Memory B cell (primary cell): ENCODE results near the gene MAFB.

ENCODE experiments used
- ATAC-seq: fragments of 150-1000 bp; cut with Tn5 transposase; 2 replicates; pipeline ENCODE4 v1.10.0; 2021; ENCODE audit warnings: low read depth, mild to moderate bottlenecking, moderate library complexity
- DNase-seq, 2 donors: peaks; one replicate each; pipeline ENCODE4 v3.0.0; 2022; ENCODE audit warnings: low spot score in 2 of 2
- H3K27ac Mint-ChIP-seq: one replicate; pipeline ENCODE4 v1.8.0; 2022; ENCODE audit warnings: mild to moderate bottlenecking, moderate library complexity, mixed read lengths
- H3K27me3 Mint-ChIP-seq: one replicate; pipeline ENCODE4 v1.8.0; 2022; ENCODE audit warnings: mixed read lengths
- H3K36me3 Mint-ChIP-seq: one replicate; pipeline ENCODE4 v1.8.0; 2022; ENCODE audit warnings: mild to moderate bottlenecking, mixed read lengths
- H3K4me1 Mint-ChIP-seq: one replicate; pipeline ENCODE4 v1.8.0; 2022; ENCODE audit warnings: mixed read lengths
- H3K4me3 Mint-ChIP-seq: one replicate; pipeline ENCODE4 v1.8.0; 2022; ENCODE audit warnings: mild to moderate bottlenecking, moderate library complexity, mixed read lengths
- H3K9me3 Mint-ChIP-seq: one replicate; pipeline ENCODE4 v1.8.0; 2022; ENCODE audit warnings: mixed read lengths

The MAFB gene

GRCh38 chr20:40691566-40692239 is 2.7 kb upstream of the MAFB start:
- Mint-ChIP-seq H3K36me3 (no peaks in the 10 kb centered on the region), H3K4me1 (peaks cover 11% of the 10 kb centered on the region), H3K27me3 (peaks cover 25% of the 10 kb centered on the region), H3K27ac (no peak overlapping the region), H3K4me3 (peak overlapping the region; percentile 11), H3K9me3 (no peaks in the 10 kb centered on the region)
- ATAC-seq (no peak), DNase-seq (no peak)

- Mint-ChIP-seq H3K27me3 (peaks cover 23% of the 10 kb centered on the region), H3K9me3 (no peaks in the 10 kb centered on the region), H3K27ac (no peak overlapping the region), H3K4me3 (peak overlapping the region; percentile 39), H3K4me1 (peaks cover 11% of the 10 kb centered on the region), H3K36me3 (no peaks in the 10 kb centered on the region)
- ATAC-seq = no peak
- no peak for DNase-seq
These were observed 2.0 kb upstream of the MAFB start for GRCh38 chr20:40690836-40691565.

DNA sequence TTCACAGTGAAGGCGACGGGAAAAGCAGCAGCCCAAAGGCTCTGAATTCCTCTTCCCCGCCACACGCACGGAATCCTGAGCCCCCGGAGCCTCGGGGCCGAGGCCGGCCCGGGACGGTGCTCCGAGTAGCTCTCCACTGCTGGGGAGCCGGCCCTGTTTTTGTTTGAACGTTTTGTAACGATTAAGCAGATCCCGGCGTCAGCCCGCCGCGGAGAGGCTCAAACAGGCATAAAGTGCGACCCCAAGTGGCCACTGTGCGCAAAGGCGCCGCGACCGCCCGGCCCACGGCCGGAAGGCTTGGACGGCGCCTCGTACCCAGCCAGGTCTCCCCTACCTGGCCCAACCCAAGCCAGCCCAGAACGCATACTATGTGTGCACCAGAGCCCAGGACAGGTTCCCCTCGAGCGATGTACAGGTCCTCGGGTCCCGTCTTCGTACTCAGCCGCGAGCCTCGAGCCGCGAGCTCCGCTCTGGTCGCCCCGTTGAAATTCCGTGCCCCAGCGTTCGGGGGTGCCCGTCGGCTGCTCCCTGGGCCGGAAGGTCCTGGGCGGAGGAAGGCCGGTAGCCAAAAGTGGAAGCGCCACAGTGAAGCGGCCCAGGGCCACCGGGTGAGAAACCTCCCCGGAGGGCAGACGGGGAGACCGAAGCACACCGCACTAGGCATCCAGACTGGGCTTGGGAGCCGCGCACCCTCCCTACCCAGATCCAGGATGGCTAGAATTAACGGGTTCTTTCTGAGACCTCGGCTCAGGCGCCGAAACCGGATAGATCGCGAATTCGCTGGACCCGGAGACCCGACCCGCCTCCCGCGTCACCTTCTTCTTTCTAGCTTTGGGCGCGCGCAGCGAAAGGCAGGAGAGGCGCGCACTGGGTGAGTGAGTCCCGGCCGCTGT is 1.2 kb upstream of the MAFB start:
- H3K27me3 Mint-ChIP-seq = peaks cover 20% of the 10 kb centered on the region
- no peak overlapping the region for H3K27ac Mint-ChIP-seq
- no peaks in the 10 kb centered on the region for H3K9me3 Mint-ChIP-seq
- peaks cover 11% of the 10 kb centered on the region for H3K4me1 Mint-ChIP-seq
- peak; percentile 68 for ATAC-seq
- H3K4me3 Mint-ChIP-seq = peak overlapping the region; percentile 87
- peak; percentile 73 to 79 for DNase-seq
- no peaks in the 10 kb centered on the region for H3K36me3 Mint-ChIP-seq

DNA sequence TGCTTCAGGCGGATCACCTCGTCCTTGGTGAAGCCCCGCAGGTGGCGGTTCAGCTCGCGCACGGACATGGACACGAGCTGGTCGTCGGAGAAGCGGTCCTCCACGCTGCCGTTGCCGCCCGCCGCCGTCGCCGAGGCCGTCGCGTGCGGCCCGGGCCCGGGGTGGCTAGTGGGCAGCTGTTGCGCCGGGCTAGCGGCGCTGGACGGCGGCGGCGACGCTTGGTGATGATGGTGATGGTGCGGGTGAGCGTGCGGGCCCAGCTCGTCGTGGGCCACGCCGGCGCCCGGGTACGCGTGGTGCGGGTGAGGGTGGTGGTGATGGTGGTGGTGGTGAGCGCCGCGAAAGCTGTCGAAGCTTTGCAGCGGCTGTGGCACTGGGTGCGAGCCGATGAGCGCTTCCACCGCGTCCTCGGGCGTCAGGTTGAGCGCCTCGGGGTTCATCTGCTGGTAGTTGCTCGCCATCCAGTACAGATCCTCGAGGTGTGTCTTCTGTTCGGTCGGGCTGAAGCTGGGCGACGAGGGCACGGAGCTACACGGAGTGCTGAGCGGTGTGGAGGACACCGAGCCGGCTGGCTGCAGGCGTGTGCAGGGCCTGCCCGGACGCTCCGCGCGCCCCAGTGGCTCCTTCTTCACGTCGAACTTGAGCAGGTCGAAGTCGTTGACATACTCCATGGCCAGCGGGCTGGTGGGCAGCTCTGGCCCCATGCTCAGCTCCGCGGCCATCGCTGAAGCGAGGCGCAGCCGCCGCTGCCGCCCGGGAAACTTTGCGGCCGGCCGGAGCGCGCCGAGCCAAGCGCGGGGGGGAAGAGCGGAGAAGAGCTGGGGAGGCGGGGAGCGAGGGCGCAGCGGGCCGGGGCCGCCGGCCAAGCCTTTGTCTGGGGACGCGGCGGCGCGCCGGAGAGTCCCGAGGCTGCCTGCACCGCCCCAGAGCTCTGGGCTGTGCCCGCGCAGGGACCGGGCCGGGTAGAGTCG is 622 bp downstream of the MAFB start:
- no peak for ATAC-seq
- H3K27ac Mint-ChIP-seq = no peak overlapping the region
- H3K4me1 Mint-ChIP-seq = peaks cover 11% of the 10 kb centered on the region

DNA sequence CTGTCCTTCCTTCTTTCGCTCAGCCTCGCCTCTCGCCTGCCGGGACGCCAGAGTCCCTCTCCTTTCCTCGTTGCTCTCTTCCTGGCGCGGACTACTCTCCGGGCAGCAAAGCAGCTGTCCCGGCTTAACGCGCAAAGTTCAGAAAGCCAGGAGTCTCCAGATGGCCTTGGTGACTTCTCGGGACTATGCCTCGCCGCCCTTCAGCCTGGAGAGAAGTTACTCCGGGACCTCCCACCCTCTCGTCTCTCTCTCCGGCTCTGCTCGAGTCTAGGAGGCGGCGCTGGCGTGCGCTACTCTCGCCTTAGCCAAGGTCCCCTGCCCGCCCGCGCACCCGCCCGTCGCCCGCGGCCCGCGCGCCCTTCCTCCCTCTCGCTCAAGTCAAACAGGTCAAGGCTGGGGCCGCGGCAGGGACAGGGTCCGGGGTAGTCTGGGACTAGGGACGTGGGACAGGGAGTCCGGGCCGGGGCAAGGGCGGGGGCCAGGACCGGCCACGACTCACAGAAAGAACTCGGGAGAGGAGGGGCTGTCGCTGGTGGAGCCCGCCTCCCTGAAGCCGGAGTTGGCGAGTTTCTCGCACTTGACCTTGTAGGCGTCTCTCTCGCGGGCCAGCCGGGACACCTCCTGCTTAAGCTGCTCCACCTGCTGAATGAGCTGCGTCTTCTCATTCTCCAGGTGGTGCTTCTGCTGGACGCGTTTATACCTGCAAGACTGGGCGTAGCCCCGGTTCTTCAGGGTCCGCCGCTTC is 1.5 kb downstream of the MAFB start:
- Mint-ChIP-seq H3K27ac (no peak overlapping the region), H3K4me3 (peak overlapping the region; percentile 24), H3K4me1 (peaks cover 11% of the 10 kb centered on the region), H3K27me3 (peaks cover 23% of the 10 kb centered on the region), H3K36me3 (no peaks in the 10 kb centered on the region), H3K9me3 (no peaks in the 10 kb centered on the region)
- no peak for ATAC-seq
- no peak for DNase-seq

More for the DNA sequence above, 622 bp downstream of the MAFB start:
- no peaks in the 10 kb centered on the region for H3K36me3 Mint-ChIP-seq
- H3K9me3 Mint-ChIP-seq = no peaks in the 10 kb centered on the region
- H3K4me3 Mint-ChIP-seq = peak overlapping the region; percentile 73
- peaks cover 26% of the 10 kb centered on the region for H3K27me3 Mint-ChIP-seq
- DNase-seq = peak in 1 of 2 donors; percentile 19

- H3K27me3 Mint-ChIP-seq = peaks cover 21% of the 10 kb centered on the region
- DNase-seq (no peak), ATAC-seq (no peak)
- H3K27ac Mint-ChIP-seq = no peak overlapping the region
- no peaks in the 10 kb centered on the region for H3K36me3 Mint-ChIP-seq
- H3K4me1 Mint-ChIP-seq = peaks cover 11% of the 10 kb centered on the region
- no peaks in the 10 kb centered on the region for H3K9me3 Mint-ChIP-seq
- no peak overlapping the region for H3K4me3 Mint-ChIP-seq
These were observed 2.1 kb downstream of the MAFB start for GRCh38 chr20:40686893-40687292.

DNA sequence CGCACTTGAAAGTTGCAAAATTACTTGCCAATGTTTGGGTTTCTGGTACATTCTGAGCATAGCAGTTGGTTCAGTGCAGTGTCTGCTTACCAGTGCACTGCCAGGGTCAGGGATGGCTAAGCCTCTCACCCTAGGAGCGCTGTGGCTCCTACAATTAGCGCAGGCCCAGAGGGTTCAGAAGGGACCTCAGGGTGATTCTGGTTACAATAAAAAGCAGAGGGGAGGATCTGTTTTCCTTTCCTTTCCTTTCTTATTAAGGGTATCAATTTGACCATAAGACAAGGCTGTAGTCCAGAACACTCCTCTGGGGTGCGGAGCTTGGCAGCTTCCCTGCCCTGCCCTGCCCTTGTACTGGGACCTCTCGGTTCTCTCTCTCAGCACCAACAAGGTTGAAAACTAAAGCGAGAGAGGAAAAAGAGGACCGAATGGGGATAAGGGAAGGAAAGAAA is 2.6 kb downstream of the MAFB start:
- Mint-ChIP-seq H3K4me1 (peaks cover 11% of the 10 kb centered on the region), H3K27me3 (peaks cover 20% of the 10 kb centered on the region), H3K4me3 (no peak overlapping the region), H3K36me3 (no peaks in the 10 kb centered on the region), H3K9me3 (no peaks in the 10 kb centered on the region), H3K27ac (no peak overlapping the region)
- ATAC-seq = no peak
- no peak for DNase-seq

GRCh38 chr20:40685349-40685748 is 3.7 kb downstream of the MAFB start:
- Mint-ChIP-seq H3K27ac (no peak overlapping the region), H3K9me3 (no peaks in the 10 kb centered on the region), H3K4me3 (no peak overlapping the region), H3K4me1 (peaks cover 11% of the 10 kb centered on the region), H3K36me3 (no peaks in the 10 kb centered on the region), H3K27me3 (peaks cover 20% of the 10 kb centered on the region)
- ATAC-seq (no peak), DNase-seq (no peak)

- no peak for DNase-seq
- peaks cover 25% of the 10 kb centered on the region for H3K27me3 Mint-ChIP-seq
- no peaks in the 10 kb centered on the region for H3K9me3 Mint-ChIP-seq
- peaks cover 9% of the 10 kb centered on the region for H3K4me1 Mint-ChIP-seq
- no peak overlapping the region for H3K27ac Mint-ChIP-seq
- ATAC-seq = no peak
- no peak overlapping the region for H3K4me3 Mint-ChIP-seq
- no peaks in the 10 kb centered on the region for H3K36me3 Mint-ChIP-seq
These were observed 5.2 kb downstream of the MAFB start for GRCh38 chr20:40683894-40684268.

GRCh38 chr20:40683221-40683893 is 5.7 kb downstream of the MAFB start:
- Mint-ChIP-seq H3K27ac (no peak overlapping the region), H3K27me3 (peaks cover 23% of the 10 kb centered on the region), H3K9me3 (no peaks in the 10 kb centered on the region), H3K4me1 (peaks cover 7% of the 10 kb centered on the region), H3K4me3 (no peak overlapping the region), H3K36me3 (no peaks in the 10 kb centered on the region)
- ATAC-seq = no peak
- no peak for DNase-seq

- no peak for DNase-seq
- H3K4me1 Mint-ChIP-seq = peaks cover 4% of the 10 kb centered on the region
- H3K36me3 Mint-ChIP-seq = no peaks in the 10 kb centered on the region
- H3K4me3 Mint-ChIP-seq = no peak overlapping the region
- H3K27ac Mint-ChIP-seq = peak overlapping the region; percentile 55
- peaks cover 25% of the 10 kb centered on the region for H3K27me3 Mint-ChIP-seq
- H3K9me3 Mint-ChIP-seq = no peaks in the 10 kb centered on the region
- no peak for ATAC-seq
These were observed 6.7 kb downstream of the MAFB start for GRCh38 chr20:40682104-40682981.

GRCh38 chr20:40681684-40682083 is 7.4 kb downstream of the MAFB start:
- no peak for ATAC-seq
- Mint-ChIP-seq H3K36me3 (no peaks in the 10 kb centered on the region), H3K4me1 (peaks cover 3% of the 10 kb centered on the region), H3K9me3 (no peaks in the 10 kb centered on the region), H3K27ac (no peak overlapping the region), H3K4me3 (no peak overlapping the region), H3K27me3 (peaks cover 27% of the 10 kb centered on the region)
- no peak for DNase-seq
